ENCODE results near the gene OR10A2. TPM values are rescaled to one million over a fixed set of nuclear protein-coding genes. Genes with fewer than 3 reads are reported as not detected.
"Not testable (repeated sequence)": the region's sequence is repeated elsewhere in the genome, so short reads cannot be mapped to it uniquely, and the experiment has no call there.

The OR10A2 gene
- total and polyA plus RNA-seq, 4 donors, result not detected

DNA sequence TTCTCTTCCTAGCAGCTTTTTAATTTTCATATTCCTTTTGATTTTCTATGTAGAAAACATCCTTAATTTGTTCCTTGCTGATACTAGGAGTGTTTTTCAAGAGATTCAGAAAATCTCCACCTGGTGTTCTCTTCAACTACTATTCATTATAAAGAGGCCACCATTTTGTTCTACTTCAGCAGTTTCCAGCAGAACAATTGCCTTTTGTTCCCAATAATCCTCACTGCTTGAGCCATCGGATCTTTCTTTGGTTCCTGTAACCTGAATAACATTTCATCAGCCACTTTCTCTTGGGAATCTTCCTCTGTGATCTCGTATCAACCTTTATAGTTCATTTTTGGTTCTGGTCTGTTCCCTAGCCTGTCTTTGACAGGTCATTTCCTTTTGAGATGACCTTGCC lies 19.2 kb upstream of the OR10A2 start:
- DNase-seq (no peak), ATAC-seq (ENCODE audit: insufficient read depth, low FRiP score) (no peak)
- H3K27ac ChIP-seq (ENCODE audit: low read depth in 1 of 2, low read length in 1 of 2), result no peak overlapping the region
- H3K36me3 ChIP-seq (ENCODE audit: control insufficient read depth in 4 of 4, insufficient read depth in 4 of 4, low read length in 4 of 4), result no peaks in the 10 kb centered on the region
- no peak overlapping the region for H3K9ac ChIP-seq (ENCODE audit: insufficient read depth in 1 of 2, low read length in 2 of 2)
- H3K4me3 ChIP-seq, result no peak overlapping the region
- H3K27me3 ChIP-seq (ENCODE audit: control insufficient read depth in 3 of 3, insufficient read depth in 3 of 3, low read length in 2 of 3), result no peaks in the 10 kb centered on the region
- no peaks in the 10 kb centered on the region for H3K4me1 ChIP-seq (ENCODE audit: control insufficient read depth in 5 of 5, insufficient read depth in 5 of 5, low read length in 5 of 5)
- TF ChIP-seq, protein P1, sequence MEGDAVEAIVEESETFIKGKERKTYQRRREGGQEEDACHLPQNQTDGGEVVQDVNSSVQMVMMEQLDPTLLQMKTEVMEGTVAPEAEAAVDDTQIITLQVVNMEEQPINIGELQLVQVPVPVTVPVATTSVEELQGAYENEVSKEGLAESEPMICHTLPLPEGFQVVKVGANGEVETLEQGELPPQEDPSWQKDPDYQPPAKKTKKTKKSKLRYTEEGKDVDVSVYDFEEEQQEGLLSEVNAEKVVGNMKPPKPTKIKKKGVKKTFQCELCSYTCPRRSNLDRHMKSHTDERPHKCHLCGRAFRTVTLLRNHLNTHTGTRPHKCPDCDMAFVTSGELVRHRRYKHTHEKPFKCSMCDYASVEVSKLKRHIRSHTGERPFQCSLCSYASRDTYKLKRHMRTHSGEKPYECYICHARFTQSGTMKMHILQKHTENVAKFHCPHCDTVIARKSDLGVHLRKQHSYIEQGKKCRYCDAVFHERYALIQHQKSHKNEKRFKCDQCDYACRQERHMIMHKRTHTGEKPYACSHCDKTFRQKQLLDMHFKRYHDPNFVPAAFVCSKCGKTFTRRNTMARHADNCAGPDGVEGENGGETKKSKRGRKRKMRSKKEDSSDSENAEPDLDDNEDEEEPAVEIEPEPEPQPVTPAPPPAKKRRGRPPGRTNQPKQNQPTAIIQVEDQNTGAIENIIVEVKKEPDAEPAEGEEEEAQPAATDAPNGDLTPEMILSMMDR (IDR thresholded peaks at IDR 0.05; ENCODE audit: control extremely low read depth, extremely low read depth), result no peak
- 56 to 75% methylated on average over 2 of the region's 2 CpGs for WGBS, 2 donors
- no peaks in the 10 kb centered on the region for H3K9me3 ChIP-seq (ENCODE audit: control insufficient read depth in 4 of 4, insufficient read depth in 3 of 4, low read length in 3 of 4)

DNA sequence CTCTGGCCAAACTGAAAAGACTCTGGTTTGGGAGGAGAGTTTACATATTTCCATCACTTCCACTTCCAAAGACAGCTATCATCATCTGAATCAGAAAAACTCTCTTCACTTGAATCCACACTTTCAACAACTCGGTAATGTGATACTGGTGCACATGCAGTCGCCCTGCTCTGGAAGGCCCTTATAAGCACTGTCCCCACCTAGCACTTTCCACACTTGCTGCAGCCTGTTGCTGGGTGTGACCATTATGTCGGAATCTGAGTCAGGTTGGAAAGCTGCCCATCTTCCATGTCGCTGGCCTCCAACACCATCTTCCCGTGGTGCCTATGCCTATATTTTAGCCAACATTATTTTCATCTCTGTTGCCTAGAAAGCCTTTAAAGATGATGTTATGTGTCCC lies 18.5 kb upstream of the OR10A2 start:
- no peak for DNase-seq
- H3K9ac ChIP-seq (ENCODE audit: insufficient read depth in 1 of 2, low read length in 2 of 2), result no peak overlapping the region
- TF ChIP-seq, protein P1 (IDR thresholded peaks at IDR 0.05; ENCODE audit: control extremely low read depth, extremely low read depth), result no peak
- H3K36me3 ChIP-seq (ENCODE audit: control insufficient read depth in 4 of 4, insufficient read depth in 4 of 4, low read length in 4 of 4), result no peaks in the 10 kb centered on the region
- no peak overlapping the region for H3K4me3 ChIP-seq
- no peaks in the 10 kb centered on the region for H3K9me3 ChIP-seq (ENCODE audit: control insufficient read depth in 4 of 4, insufficient read depth in 3 of 4, low read length in 3 of 4)
- no peaks in the 10 kb centered on the region for H3K27me3 ChIP-seq (ENCODE audit: control insufficient read depth in 3 of 3, insufficient read depth in 3 of 3, low read length in 2 of 3)
- H3K4me1 ChIP-seq (ENCODE audit: control insufficient read depth in 5 of 5, insufficient read depth in 5 of 5, low read length in 5 of 5), result no peaks in the 10 kb centered on the region
- H3K27ac ChIP-seq (ENCODE audit: low read depth in 1 of 2, low read length in 1 of 2), result no peak overlapping the region
- ATAC-seq (ENCODE audit: insufficient read depth, low FRiP score), result no peak
- 88 to 96% methylated on average over 5 of the region's 5 CpGs for WGBS, 2 donors

DNA sequence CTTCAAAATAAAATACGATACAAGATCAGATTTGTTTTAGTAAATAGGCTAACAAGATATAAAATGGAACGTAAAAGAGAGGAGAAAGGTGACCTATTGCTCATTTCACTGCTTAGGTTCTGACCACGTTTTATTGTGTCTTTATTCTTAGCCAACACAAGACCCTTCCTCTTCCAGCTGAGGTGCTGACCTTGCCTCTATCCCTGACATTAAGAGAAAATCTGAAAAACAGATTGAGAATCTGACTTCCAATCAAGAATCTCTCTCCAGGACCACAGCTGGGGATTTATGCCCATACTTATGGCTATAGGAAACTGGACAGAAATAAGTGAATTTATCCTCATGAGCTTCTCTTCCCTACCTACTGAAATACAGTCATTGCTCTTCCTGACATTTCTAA lies 17.5 kb upstream of the OR10A2 start, which contains the start of gene OR10A5:
OR10A5 (plus strand) TSS at position 301 of the 400 bp plus-strand sequence; CDS start at position 301, 0 bp downstream.
- H3K27ac ChIP-seq (ENCODE audit: low read depth in 1 of 2, low read length in 1 of 2), result no peak within 1 kb of the TSS
- no peaks in the 10 kb centered on the region for H3K27me3 ChIP-seq (ENCODE audit: control insufficient read depth in 3 of 3, insufficient read depth in 3 of 3, low read length in 2 of 3)
- H3K9me3 ChIP-seq (ENCODE audit: control insufficient read depth in 4 of 4, insufficient read depth in 3 of 4, low read length in 3 of 4), result no peaks in the 10 kb centered on the region
- ATAC-seq (ENCODE audit: insufficient read depth, low FRiP score) (no peak), DNase-seq (no peak)
- no peaks in the 10 kb centered on the region for H3K4me1 ChIP-seq (ENCODE audit: control insufficient read depth in 5 of 5, insufficient read depth in 5 of 5, low read length in 5 of 5)
- H3K4me3 ChIP-seq, result no peak within 1 kb of the TSS
- no peaks in the 10 kb centered on the region for H3K36me3 ChIP-seq (ENCODE audit: control insufficient read depth in 4 of 4, insufficient read depth in 4 of 4, low read length in 4 of 4)
- TF ChIP-seq, protein P1 (IDR thresholded peaks at IDR 0.05; ENCODE audit: control extremely low read depth, extremely low read depth), result no peak
- H3K9ac ChIP-seq (ENCODE audit: insufficient read depth in 1 of 2, low read length in 2 of 2), result no peak within 1 kb of the TSS
- WGBS, 2 donors, result 66 to 86% methylated on average over 3 of the region's 3 CpGs

DNA sequence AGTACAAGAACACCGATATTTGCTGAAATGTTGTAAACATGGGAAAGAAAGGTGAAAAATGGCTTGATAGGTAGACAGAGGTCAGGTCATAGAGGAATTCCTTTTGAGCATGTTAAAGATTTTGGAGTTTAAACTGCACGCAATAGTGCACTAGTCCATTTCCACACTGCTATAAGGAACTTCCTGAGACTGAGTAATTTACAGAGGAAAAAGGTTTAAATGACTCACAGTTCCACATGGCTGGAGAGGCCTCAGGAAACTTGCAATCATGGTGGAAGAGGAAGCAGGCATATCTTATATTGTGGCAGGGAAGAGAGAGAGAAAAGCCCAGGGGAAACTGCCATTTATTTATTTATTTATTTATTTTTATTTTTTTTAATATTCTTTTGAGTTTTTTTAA lies 12.3 kb upstream of the OR10A2 start:
- 59 to 73% methylated on average over 2 of the region's 2 CpGs for WGBS, 2 donors
- Histone ChIP-seq H3K36me3 (ENCODE audit: control insufficient read depth in 4 of 4, insufficient read depth in 4 of 4, low read length in 4 of 4) (no peaks in the 10 kb centered on the region), H3K9me3 (ENCODE audit: control insufficient read depth in 4 of 4, insufficient read depth in 3 of 4, low read length in 3 of 4) (peaks cover 0 to 8% (median under 1%) of the 10 kb centered on the region in 4 donors), H3K4me1 (ENCODE audit: control insufficient read depth in 5 of 5, insufficient read depth in 5 of 5, low read length in 5 of 5) (no peaks in the 10 kb centered on the region), H3K27me3 (ENCODE audit: control insufficient read depth in 3 of 3, insufficient read depth in 3 of 3, low read length in 2 of 3) (no peaks in the 10 kb centered on the region), H3K4me3 (no peak overlapping the region), H3K9ac (ENCODE audit: insufficient read depth in 1 of 2, low read length in 2 of 2) (no peak overlapping the region), H3K27ac (ENCODE audit: low read depth in 1 of 2, low read length in 1 of 2) (no peak overlapping the region)
- TF ChIP-seq, protein P1 (IDR thresholded peaks at IDR 0.05; ENCODE audit: control extremely low read depth, extremely low read depth), result no peak
- ATAC-seq (ENCODE audit: insufficient read depth, low FRiP score) (no peak), DNase-seq (no peak)

DNA sequence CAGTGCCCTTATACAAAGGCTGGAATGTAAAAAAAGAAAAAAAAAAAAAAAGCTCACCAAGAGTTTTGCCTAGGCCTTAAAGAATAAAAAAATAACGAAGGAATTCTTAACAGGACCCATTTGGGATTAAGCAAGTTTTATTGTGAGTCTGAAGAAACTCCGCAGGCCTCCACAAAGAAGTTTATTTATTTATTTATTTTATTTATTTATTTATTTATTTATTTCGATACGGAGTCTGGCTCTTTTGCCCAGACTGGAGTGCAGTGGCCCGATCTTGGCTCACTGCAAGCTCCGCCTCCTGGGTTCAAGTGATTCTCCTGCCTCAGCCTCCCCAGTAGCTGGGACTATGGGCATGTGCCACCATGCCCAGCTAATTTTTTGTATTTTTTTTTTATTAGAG lies 8.1 kb upstream of the OR10A2 start:
- H3K4me3 ChIP-seq; H3K9ac ChIP-seq (ENCODE audit: insufficient read depth in 1 of 2, low read length in 2 of 2); H3K9me3 ChIP-seq (ENCODE audit: control insufficient read depth in 4 of 4, insufficient read depth in 3 of 4, low read length in 3 of 4); H3K27me3 ChIP-seq (ENCODE audit: control insufficient read depth in 3 of 3, insufficient read depth in 3 of 3, low read length in 2 of 3); H3K27ac ChIP-seq (ENCODE audit: low read depth in 1 of 2, low read length in 1 of 2); H3K4me1 ChIP-seq (ENCODE audit: control insufficient read depth in 5 of 5, insufficient read depth in 5 of 5, low read length in 5 of 5); DNase-seq; ATAC-seq (ENCODE audit: insufficient read depth, low FRiP score); H3K36me3 ChIP-seq (ENCODE audit: control insufficient read depth in 4 of 4, insufficient read depth in 4 of 4, low read length in 4 of 4): not testable (repeated sequence)
- 95 to 96% methylated on average over 6 of the region's 6 CpGs for WGBS, 2 donors
